GM18951 (cell line): ENCODE results near the gene CD48.
"Not testable (repeated sequence)": the region's sequence is repeated elsewhere in the genome, so short reads cannot be mapped to it uniquely, and the experiment has no call there.

Experiments used
- POLR2A ChIP-seq: IDR thresholded peaks from 4 replicates; pipeline ENCODE4 v1.6.1; 2011; ENCODE audit warnings: mild to moderate bottlenecking; ENCODE audit not compliant: insufficient read length, insufficient read depth; ENCODE audit errors: extremely low read depth
- in situ Hi-C: fragments of 300-500 bp; cut with MboI; formaldehyde crosslinking; loops from one replicate; pipeline ENCODE4 v1.12.0; 2022; ENCODE audit warnings: low sequenced_read_pairs, mixed read lengths, inconsistent platforms; ENCODE audit not compliant: unreplicated experiment

The CD48 gene

GRCh38 chr1:160658162-160658813, 53.3 kb downstream of the CD48 start:
- in situ Hi-C loops = no loop called here
- TF ChIP-seq POLR2A = no peak

- in situ Hi-C loops = no loop called here
- no peak for TF ChIP-seq POLR2A
Measured at GRCh38 chr1:160657250-160657781, 54.3 kb downstream of the CD48 start.

GRCh38 chr1:160656737-160657136, 54.9 kb downstream of the CD48 start:
- in situ Hi-C loops = no loop called here
- TF ChIP-seq POLR2A = no peak

- in situ Hi-C loops = no loop called here
Measured at GRCh38 chr1:160653620-160654016, 58.0 kb downstream of the CD48 start.

GRCh38 chr1:160652924-160653619, 58.5 kb downstream of the CD48 start:
- no peak for TF ChIP-seq POLR2A
- in situ Hi-C loops = no loop called here

More at GRCh38 chr1:160653620-160654016, 58.0 kb downstream of the CD48 start:
- TF ChIP-seq POLR2A = no peak

GRCh38 chr1:160652065-160652641, 59.5 kb downstream of the CD48 start:
- in situ Hi-C loops = not testable (repeated sequence)

GRCh38 chr1:160651433-160652064, 60.1 kb downstream of the CD48 start:
- in situ Hi-C loops = no loop called here

GRCh38 chr1:160647329-160647720, 64.3 kb downstream of the CD48 start:
- no peak for TF ChIP-seq POLR2A
- in situ Hi-C loops = no loop called here

More at GRCh38 chr1:160651433-160652064, 60.1 kb downstream of the CD48 start:
- no peak for TF ChIP-seq POLR2A

GRCh38 chr1:160646711-160647328, 64.8 kb downstream of the CD48 start, which contains the start of gene SLAMF1:
SLAMF1 (minus strand) TSS chr1:160647044; CDS start chr1:160646945, 99 bp downstream.
- in situ Hi-C loops = no loop called here
- TF ChIP-seq POLR2A = peak; percentile 95

- TF ChIP-seq POLR2A = no peak
- in situ Hi-C loops = no loop called here
Measured at GRCh38 chr1:160646180-160646579, 65.4 kb downstream of the CD48 start.

- in situ Hi-C loops = no loop called here
- peak; percentile 40 for TF ChIP-seq POLR2A
Measured at GRCh38 chr1:160645386-160646130, 66.1 kb downstream of the CD48 start.

GRCh38 chr1:160644399-160644798, 67.2 kb downstream of the CD48 start:
- in situ Hi-C loops = no loop called here
- TF ChIP-seq POLR2A = peak; percentile 0
